ENCODE results near the gene KCNQ1.

KCNQ1 gene

DNA sequence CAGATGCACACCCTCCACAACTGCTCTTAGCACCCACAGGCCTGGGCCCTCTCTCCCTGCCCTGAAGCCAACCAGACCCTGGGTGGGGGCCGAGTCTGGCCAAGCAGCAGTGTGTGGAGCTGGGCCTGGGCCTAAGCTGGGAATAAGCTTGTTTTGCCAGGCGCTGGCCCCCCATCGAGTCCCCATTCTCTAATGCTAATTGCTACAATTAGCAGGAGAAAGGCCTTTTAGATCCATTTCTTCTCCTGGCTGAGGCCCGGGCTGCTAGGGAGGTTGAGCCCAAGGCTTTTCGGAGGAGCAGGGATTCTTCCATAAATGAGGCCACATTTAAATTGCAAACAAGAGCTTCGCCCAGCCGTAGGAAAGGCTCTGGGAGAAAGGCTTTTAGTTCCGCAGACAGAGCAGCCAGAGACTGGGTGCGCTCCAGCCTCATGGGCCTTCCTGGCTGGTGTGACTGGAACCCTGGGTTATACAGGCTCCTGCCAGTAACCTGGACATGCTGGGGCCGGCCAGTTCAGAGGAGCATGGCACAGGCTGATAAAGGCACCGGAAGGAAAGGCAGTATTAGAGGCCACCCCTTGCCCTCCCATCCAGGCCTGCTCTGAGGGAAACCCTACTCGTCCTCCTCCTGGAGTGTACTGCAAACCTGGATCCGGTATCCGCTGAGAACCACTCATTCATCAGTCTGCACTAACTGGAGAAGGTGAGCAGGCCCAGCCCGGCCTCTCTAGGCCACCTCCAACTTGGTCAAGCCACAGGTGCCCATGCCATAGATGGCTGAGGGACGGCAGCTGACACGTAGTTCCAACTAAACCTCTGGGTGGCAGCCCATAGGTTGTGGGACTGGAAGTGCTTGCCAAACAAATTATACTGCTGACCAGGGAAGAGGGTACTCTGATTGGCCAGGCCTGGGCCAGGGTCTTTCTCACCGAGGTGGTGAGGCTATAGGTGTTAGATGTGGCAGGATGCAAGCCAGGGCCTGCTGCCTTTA, 248.8 kb downstream of the KCNQ1 start:
- no peak for DNase-seq

DNA sequence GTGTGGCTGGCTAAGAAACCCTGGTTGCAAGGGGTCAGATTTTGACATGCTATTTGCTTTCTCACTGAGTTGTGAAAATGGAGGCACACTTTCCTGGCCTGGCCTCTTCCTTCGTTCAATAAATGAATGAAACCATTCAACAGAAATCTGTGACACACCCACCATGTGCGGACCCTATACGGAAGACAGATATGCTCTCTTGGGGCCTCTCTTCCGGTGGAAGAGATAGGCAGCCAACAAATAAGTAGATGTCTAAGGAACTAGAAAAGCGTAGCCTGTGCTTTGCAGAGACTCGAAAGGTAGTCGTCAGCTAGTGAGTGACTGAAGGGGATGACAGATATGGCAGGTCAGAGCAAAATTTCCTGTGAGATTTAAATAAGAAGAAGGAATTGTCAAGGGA, 249.7 kb downstream of the KCNQ1 start:
- DNase-seq: no peak

DNA sequence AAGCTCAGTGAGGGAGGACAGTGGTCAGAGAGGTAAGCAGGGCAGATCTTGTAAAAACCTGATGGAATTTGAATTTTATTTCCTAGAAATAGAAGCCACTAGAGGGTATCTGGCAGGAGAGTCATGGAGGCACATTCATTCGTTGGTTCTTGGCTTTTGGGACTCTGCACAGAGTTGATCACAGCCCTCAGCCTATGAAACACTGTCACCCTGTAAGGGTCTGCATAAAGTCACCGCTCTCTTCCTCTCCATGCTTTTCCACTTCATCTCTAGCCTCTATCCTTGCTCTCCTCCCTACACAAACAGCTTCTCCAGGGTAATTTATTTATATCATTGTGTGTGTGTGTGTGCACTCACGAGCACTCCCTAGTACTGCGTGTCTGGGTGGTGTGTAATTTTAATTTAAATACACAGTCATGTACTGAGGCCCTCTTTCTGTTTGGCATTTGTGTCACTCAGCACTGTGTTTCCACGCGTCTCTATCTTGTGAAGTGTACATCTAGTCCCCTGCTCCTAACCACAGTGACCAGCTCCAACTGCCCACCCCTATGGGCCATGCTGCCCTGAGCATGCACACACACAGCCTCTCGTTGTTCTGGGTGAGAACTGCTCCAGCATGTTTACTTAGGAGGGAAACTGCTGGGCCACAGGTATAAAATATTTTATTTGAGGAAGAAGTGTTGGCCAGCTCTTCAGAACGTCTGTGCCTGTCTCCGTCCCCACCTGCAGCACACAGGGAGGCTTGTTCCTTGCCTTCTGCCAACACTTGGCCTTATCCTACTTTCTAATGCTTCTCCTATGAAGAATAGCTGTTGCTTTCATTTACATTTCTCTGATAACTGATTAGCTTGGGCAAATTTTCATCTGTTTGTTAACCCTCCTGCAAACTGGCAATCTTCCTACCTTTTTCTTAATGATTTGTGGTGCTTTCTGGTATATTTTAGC, 250.5 kb downstream of the KCNQ1 start:
- DNase-seq: no peak

DNA sequence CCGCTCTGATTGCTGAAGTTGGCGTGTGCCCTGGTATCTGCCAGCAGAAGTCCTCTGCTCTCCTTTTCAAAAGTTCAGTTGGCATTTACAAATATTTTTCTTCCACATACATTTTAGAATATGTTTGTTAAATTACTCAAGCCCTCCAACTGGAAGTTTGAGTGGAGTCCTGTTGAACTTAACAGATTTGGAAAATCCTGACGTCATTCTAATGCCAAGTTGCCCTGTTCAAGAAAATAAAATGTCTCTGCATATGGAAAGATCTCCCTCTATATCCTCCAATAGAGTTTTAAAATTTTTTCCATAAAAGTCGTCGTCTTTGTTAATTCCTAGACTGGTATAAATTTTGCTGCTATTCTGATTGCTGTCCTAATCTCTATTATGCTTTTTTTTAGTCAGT, 251.6 kb downstream of the KCNQ1 start:
- DNase-seq: no peak

DNA sequence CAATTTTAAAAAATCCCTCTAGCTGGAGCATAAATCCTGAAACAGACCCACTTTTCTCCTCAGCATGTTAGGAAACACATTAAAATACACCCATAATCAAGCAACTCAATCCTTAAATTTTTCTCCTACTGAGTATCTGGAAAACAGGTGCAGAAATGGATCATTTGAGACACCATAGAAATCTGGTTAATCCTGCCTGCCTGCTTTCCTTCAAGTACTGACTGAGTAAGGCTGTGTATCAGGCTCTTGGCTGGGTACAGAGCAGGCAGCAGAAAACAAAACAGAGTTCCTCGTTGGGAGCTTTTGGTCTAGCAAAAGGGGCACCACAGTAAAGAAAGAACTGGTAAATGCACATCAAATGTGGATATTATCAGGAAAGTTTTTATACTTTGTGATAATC, 253.1 kb downstream of the KCNQ1 start:
- peak; percentile 6 for DNase-seq

DNA sequence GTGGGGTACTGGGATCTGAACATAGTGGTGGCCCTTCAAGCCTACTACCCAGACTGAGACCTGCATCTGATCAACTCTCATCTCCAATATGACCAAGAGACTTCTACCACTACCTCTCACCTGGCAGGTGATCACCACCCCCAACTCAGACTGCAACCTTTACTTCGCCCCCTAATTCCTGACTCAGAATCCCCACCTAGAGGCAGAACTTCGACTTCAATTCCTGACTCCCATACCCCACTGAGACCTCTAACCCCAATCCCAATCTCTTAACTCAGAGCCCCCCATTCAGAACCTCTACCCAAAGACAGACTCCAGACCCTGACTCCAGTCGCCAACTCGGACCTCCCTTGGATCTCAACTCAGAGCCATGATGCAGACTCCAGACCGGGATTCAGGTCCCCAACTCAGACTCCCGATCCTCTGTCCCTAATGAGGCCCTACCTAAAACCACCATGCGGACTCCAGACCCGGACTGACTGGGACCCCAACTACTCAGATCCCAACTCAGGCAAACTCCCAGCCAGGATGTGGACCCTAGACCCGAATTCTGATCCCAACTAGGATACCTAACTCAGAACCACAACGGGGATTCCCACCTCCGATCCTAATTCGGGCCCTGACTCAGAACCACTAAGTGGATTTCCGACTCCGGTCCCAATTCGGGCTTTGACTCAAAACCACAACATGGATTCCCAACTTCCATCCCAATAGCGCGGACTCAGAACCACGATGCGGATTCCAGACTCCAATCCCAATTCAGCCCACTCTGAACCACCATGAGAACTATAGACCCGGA, 253.8 kb downstream of the KCNQ1 start:
- no peak for DNase-seq

DNA sequence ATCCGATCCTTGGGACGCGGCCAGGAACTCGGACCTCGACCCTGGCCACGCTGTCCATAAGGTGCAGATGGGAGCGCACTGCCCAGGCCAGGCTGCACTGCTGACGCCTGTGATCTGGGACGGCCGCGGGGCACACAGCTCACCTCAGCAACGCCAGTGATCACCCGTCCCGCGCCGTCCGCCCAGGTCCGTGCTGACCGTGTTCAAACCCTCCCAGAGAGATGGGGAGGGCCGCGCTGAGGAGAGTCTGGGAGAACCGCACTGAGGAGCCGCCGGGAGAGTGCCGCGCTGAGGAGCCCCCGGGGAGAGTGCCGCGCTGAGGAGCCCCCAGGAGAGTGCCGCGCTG, 254.3 kb downstream of the KCNQ1 start:
- DNase-seq: no peak

DNA sequence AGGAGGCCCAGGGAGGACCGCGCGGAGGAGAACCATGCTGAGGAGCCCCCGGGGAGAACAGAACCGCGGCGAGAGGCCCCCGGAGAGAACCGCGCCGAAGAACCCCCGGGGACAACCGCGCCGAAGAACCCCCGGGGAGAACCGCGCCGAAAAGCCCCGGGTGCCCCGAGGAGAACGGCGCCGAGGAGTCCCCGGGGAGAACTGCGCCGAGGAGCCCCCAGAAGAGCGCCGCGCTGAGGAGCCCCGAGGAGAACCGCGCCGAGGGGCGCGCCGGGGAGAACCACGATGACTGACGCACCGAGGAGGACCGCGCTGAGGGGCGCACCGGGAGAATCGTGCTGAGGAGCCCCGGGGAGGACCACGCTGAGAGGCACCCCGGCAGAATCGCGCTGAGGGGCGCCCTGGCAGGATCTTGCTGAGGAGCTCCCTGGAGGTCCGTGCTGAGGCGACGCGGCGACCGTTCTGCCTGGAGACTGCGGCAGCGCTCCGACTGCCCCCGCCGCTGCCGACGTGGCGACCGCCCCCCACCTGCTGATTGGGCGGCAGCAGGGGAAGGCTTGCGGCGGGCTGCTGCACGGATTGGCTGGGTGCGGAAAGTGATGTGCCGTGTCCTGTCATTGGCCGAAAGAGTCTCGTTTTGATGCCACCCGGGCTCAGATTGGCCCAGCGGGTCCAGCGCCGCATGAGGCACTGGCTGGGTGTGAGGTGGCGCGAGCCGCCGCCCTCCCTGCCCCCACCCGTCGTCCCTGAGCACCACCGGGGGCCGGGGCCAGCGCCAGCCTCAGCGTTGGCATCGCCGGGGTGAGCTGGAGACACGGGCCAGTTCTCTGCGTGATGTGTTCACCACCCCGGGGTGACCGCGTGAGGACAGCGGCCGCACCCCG, 255.0 kb downstream of the KCNQ1 start, which contains the start of gene KCNQ1OT1:
TSS of gene KCNQ1OT1 (minus strand) at position 464 of the 884 bp plus-strand sequence.
- DNase-seq: peak; percentile 86

DNA sequence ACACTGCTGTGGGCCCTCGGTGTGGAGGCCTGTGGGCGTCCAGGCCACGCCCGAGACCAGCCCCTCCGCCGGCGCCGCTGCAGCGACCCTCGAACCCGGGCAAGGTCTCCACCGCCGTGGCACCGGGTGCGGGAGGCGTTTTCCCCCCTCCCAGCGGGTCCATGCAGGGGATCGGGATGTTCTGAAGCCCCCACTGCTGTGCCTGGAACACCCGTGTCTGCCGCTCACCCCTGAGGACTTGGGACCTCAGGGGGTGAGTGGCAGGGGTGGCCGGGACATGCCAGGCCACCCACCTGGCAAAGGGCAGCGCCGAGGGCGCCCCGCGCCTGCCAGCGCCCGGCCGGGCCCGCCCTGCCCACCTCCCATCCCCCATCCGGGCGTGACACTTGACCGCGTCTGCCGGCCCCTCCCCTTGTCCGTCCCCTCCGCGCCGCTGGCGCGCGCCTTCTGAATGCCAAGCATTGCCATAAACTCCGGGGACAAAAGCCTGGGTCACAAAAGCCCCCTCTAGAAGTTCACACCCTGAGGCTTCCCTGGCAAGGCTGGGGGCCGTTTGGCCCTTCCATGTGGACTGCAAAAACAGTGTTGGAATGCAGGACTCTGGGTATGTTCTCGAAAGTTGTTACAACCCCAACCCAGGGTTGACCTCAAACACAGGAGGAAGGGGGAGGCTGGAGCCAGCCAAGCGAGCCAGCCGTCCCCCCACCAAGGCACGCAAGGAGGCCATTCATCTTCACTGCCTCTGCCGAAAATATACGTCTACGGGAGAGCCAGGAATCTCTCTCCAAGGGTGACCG, 255.8 kb downstream of the KCNQ1 start:
- DNase-seq: peak; percentile 25

DNA sequence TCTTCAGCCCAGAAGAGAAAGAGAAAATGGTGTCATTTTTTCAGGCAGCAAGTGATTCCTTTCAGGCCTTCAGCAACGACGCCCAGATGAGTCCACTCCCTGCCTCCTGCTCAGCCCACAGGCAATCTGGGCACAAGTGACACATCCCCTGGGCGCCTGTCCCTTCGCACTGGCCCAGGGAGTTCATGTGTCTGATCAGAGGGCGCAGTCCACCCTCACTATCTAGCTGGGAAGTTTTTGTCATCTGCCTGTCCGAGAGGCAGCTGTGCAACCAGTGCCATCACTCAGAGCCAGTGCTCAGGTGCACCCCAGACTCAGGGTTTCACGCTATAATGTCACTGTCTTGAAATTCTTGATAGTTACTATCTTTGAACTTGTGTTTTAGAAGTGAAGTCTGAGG, 256.4 kb downstream of the KCNQ1 start:
- DNase-seq: no peak

DNA sequence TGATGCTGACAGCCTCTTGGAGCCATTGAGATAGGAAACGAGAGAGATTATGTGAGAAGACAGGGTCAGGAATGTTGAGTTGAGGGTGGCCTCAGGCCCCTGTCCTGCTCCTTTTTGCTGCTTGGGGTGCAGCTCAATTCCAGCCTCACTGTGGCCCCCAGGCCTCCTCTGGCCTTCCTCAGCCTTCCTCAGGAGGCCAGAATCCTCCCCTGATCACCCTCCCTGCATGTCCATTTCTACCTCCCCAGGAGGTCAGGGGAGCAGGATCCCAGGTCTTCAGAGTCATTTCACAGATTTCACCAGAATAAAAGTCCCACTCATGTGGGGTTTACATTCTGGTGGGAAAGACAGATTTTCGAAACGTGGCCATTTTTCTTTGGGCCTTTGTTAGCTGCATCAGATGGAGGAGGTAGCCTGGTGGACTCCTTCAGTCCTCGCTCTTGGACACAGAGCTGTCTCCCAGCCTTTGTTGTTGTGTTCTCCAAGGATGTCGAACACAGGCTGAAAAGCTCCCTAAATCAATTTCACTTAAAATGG, 257.2 kb downstream of the KCNQ1 start:
- no peak for DNase-seq

DNA sequence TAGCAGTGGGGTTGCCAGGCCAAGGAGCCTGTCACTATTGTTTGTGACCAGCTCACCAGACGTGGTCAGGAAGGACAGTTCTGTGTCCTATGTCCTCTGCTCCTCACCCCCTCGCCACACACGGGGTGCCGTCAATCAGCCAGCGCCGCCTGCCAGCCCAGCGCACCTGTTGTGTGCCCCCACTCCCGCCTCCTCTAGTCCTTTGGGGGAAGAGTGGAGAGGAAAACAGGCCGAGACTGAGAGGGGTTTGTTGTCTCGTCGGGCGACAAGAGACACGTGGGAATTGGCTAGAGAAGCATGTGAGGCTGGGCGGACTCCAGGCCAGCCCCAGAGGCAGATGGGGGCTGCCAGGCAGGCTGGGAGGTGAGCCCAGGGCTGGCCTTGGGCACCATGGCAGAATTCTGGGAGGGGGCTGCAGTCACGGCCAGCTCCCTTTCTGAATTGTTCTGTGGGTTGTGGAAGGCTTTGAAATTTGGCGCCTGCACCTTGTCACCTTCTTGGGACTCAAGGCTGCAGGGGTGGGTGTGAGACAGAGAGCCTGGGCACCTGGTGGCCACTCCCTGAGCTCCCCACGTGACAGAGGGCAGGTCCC, 258.1 kb downstream of the KCNQ1 start:
- DNase-seq: no peak

DNA sequence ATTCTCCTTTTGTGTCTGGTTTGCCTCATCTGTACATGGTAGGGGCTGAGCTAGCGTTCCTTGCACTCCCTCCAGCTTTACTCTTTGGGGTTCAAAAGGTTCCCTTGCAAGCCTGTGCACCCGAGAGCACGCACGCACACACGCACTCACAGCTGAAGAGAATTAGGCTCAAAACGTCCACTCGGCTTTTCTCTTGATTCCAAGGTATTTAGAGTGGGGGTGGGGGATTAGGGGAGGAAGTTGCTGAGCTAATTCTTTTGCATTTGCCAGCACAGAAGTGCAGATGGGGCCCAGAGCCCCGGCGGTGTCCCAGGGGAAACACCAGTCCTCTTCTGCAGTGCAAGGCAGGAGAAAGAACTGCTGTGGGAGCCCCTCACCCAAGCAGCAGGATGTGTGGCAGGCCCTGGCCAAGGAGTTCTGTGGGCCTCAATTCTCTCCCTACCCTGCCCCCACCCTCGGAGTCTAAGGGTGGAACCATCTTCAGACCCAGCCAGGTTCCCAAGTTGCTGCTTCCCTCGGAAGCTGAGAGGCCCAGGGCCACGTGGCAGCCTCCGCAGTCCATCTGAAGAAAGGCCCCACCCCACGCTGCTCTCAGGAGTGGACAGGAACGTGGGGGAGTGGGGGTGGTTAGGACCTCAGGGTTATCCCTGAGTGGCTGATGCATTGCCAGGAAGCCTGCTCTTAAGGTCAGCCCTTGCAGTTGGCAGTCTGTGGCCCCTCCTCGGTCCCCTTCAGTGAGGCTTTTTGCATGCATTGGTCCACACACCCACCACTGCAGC, 258.7 kb downstream of the KCNQ1 start:
- DNase-seq: no peak

DNA sequence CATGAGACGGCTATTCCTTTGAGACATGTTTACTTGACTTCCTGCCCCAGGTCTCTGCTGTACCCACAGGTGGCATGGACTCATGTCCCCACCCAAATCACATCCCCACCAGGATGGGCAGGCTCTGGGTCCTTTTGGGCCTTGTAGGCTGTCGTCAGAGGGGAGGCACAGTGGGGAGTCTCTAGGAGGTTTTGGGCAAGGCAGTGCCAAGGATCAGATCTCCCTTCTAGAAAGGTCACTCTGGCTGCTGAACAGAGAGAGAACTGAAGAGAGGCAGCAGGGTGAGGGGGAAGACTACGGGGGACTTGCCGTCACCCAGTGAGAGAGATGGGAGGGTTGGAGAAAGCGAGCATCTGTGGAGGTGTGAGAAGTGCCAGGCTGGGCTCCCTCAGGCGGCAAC, 259.5 kb downstream of the KCNQ1 start:
- no peak for DNase-seq

DNA sequence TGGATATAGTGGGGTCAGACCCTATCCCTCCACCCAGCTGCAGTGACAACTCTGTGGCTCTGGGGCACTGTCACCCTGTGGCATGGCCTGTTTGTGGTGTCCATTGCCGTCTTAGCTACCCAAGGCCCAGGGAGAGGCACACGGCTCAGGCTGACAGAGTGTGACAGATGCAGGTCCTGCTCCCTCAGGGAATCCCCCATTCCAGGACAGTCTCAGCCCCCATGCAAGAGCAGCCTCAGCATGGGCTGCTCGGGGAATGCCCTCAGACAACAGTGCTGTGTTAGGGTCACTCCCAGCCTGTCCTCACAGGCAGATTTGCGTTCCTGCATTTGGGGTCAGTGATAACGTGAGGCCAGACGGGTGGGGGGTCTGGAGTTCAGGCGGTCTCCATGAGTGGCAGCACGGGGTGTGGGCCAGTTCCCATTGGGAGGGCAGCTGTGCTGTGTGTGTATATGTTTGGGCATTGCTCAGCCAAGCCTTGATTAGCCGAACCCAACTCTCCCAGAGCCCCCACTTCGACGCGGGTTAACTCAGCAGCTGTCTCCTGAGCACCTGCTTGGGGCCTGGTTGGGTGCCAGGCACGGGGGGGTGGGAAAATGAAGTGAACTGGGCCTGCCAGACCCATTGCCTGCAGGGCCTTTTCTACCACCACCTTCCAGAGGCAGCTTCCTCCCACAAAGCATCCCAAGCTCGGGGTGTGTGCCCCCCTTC, 260.2 kb downstream of the KCNQ1 start:
- no peak for DNase-seq

DNA sequence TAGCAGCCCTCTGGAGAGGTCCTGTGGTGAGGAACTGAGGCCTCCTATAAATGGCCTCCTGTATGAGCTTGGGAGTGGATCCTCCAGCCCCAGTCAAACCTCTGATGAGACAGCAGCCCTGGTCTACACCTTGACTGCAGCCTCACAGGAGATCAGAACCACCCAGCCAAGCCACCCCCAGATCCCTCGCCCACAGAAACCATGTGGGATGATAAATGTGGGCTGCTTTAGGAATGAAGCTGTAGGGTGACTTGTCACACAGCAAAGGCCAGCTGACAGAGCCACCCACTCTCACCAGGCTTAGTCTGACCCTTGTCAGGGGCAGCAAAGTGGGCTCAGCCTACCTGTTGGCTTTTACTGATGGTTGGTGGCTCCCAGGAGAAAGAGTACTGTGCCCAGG, 261.5 kb downstream of the KCNQ1 start:
- DNase-seq: no peak

DNA sequence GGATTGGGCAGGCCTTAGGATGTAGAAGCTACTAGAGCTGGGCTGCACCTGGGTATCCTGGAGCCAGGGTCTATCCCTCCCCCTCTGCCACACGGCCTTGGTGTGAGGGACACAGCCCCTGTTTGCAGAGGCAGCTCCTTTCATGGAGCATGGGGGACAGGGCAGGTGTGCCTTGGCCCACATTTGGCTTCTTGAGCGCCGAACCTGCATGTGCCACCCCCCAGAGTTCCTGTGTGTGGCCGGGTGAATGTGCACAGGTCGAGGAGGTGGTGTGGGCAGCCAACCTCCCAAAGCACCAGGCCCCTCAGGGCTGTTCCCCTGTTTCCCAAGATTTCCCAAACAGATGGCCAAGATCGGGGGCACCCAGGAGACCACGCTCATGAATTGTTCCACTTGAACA, 262.9 kb downstream of the KCNQ1 start:
- DNase-seq: no peak

DNA sequence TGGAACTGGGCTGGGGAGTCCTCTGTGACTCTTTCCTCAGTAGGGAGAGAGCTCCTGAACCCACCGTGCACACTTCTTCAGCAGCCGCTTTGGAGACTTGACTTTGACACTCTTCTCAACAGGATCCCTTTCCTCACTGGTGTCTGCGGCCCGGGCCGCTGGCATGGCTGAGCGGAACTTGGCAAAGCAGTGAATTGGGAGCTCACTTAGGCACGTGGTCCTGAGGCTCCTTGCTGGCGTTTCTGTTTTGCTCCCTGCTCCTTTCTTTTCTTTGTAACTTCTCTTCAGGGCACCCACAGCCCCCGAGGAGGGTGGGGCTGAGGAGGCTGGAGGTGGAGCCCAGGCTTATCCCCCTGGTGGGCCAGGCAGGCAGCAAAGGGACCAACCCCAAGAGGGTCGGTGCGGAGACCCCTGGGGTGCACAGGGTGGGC, 263.4 kb downstream of the KCNQ1 start:
- DNase-seq: no peak

Measured in DMS79 treated with DMSO at 0.1 percent for 48 hours (cell line).